BLaER1 (cell line): ENCODE data around the gene CDK5R2.

Source experiments
- H3K27ac ChIP-seq: shearing (Covaris generic); formaldehyde crosslinking; 2 replicates; pipeline ENCODE4 v1.8.1; 2022
- H3K27me3 ChIP-seq: shearing (Covaris generic); formaldehyde crosslinking; 2 replicates; pipeline ENCODE4 v1.8.1; 2022
- H3K36me3 ChIP-seq: shearing (Covaris generic); formaldehyde crosslinking; 2 replicates; pipeline ENCODE4 v1.8.1; 2022
- H3K4me1 ChIP-seq: shearing (Covaris generic); formaldehyde crosslinking; 2 replicates; pipeline ENCODE4 v1.8.1; 2022
- H3K4me2 ChIP-seq: shearing (Covaris generic); formaldehyde crosslinking; 2 replicates; pipeline ENCODE4 v1.8.1; 2022
- H3K4me3 ChIP-seq: shearing (Covaris generic); formaldehyde crosslinking; 2 replicates; pipeline ENCODE4 v1.8.1; 2022
- H3K9ac ChIP-seq: shearing (Covaris generic); formaldehyde crosslinking; 2 replicates; pipeline ENCODE4 v1.8.1; 2022
- H3K9me3 ChIP-seq: shearing (Covaris generic); formaldehyde crosslinking; 2 replicates; pipeline ENCODE4 v1.8.1; 2022
- H4K20me1 ChIP-seq: shearing (Covaris generic); formaldehyde crosslinking; 2 replicates; pipeline ENCODE4 v1.8.1; 2022
- Cebpa-rat ChIP-seq: shearing (Covaris generic); IDR thresholded peaks from 2 replicates; pipeline ENCODE4 v1.8.1; 2022

The CDK5R2 gene

GRCh38 chr2:218993345-218994315 lies 34.2 kb downstream of the CDK5R2 start, which contains the start of gene CRYBA2:
TSS of gene CRYBA2 (minus strand) at chr2:218993422. CDS start at chr2:218993176, 246 bp downstream.
- Histone ChIP-seq H3K4me3 (0 out of 2 replicates have a peak within 1 kb of the TSS, but pooled peaks have one; percentile 25), H3K27me3 (peaks cover 100% of the 10 kb centered on the region), H3K4me2 (no peak within 1 kb of the TSS), H4K20me1 (peaks cover 75% of the 10 kb centered on the region), H3K9ac (no peak within 1 kb of the TSS), H3K4me1 (no peaks in the 10 kb centered on the region), H3K9me3 (no peaks in the 10 kb centered on the region), H3K27ac (no peak within 1 kb of the TSS), H3K36me3 (no peaks in the 10 kb centered on the region)
- TF ChIP-seq Cebpa-rat = no peak

GRCh38 chr2:218995561-218995960 lies 36.1 kb downstream of the CDK5R2 start:
- Histone ChIP-seq H3K4me1 (peaks cover 5% of the 10 kb centered on the region; the same call in 1 of the 2 replicates), H3K4me2 (peak overlapping the region; percentile 37; the same call in 1 of the 2 replicates), H3K9ac (no peak overlapping the region), H3K27me3 (peaks cover 99% of the 10 kb centered on the region), H3K9me3 (no peaks in the 10 kb centered on the region), H4K20me1 (peaks cover 70% of the 10 kb centered on the region), H3K27ac (no peak overlapping the region), H3K36me3 (no peaks in the 10 kb centered on the region), H3K4me3 (no peak overlapping the region)
- TF ChIP-seq Cebpa-rat = no peak

- no peak overlapping the region for H3K27ac ChIP-seq
- no peaks in the 10 kb centered on the region for H3K9me3 ChIP-seq
- no peak for TF ChIP-seq Cebpa-rat
- peaks cover 70% of the 10 kb centered on the region for H4K20me1 ChIP-seq
- no peaks in the 10 kb centered on the region for H3K36me3 ChIP-seq
- no peak overlapping the region for H3K4me3 ChIP-seq
- H3K27me3 ChIP-seq = peaks cover 99% of the 10 kb centered on the region
- H3K4me1 ChIP-seq = peaks cover 5% of the 10 kb centered on the region; the same call in 1 of the 2 replicates
- H3K9ac ChIP-seq = no peak overlapping the region
- peak overlapping the region; percentile 37; the same call in 1 of the 2 replicates for H3K4me2 ChIP-seq
Observed at GRCh38 chr2:218995972-218996711, 36.7 kb downstream of the CDK5R2 start.

GRCh38 chr2:218996937-218997336 lies 37.5 kb downstream of the CDK5R2 start:
- Histone ChIP-seq H3K27me3 (peaks cover 99% of the 10 kb centered on the region), H3K4me3 (no peak overlapping the region), H3K36me3 (no peaks in the 10 kb centered on the region), H3K4me2 (no peak overlapping the region), H3K9me3 (no peaks in the 10 kb centered on the region), H3K27ac (no peak overlapping the region), H3K4me1 (peaks cover 5% of the 10 kb centered on the region; the same call in 1 of the 2 replicates), H3K9ac (no peak overlapping the region), H4K20me1 (peaks cover 70% of the 10 kb centered on the region)
- TF ChIP-seq Cebpa-rat = no peak

- H3K27ac ChIP-seq = no peak overlapping the region
- H3K27me3 ChIP-seq = peaks cover 99% of the 10 kb centered on the region
- peaks cover 5% of the 10 kb centered on the region; the same call in 1 of the 2 replicates for H3K4me1 ChIP-seq
Observed at GRCh38 chr2:218997731-218998130, 38.3 kb downstream of the CDK5R2 start.

GRCh38 chr2:218998414-218999002 lies 39.0 kb downstream of the CDK5R2 start:
- H3K27ac ChIP-seq = no peak overlapping the region
- H3K4me3 ChIP-seq = no peak overlapping the region
- peaks cover 5% of the 10 kb centered on the region; the same call in 1 of the 2 replicates for H3K4me1 ChIP-seq
- peaks cover 99% of the 10 kb centered on the region for H3K27me3 ChIP-seq
- TF ChIP-seq Cebpa-rat = no peak
- peaks cover 70% of the 10 kb centered on the region for H4K20me1 ChIP-seq
- H3K9me3 ChIP-seq = no peaks in the 10 kb centered on the region
- H3K36me3 ChIP-seq = no peaks in the 10 kb centered on the region
- H3K4me2 ChIP-seq = no peak overlapping the region
- H3K9ac ChIP-seq = no peak overlapping the region

More at GRCh38 chr2:218997731-218998130, 38.3 kb downstream of the CDK5R2 start:
- Histone ChIP-seq H3K36me3 (no peaks in the 10 kb centered on the region), H3K9ac (no peak overlapping the region), H3K9me3 (no peaks in the 10 kb centered on the region), H3K4me2 (no peak overlapping the region), H4K20me1 (peaks cover 70% of the 10 kb centered on the region), H3K4me3 (no peak overlapping the region)
- no peak for TF ChIP-seq Cebpa-rat

GRCh38 chr2:218999021-218999880 lies 39.8 kb downstream of the CDK5R2 start:
- H3K9me3 ChIP-seq = no peaks in the 10 kb centered on the region
- no peak overlapping the region for H3K27ac ChIP-seq
- peaks cover 99% of the 10 kb centered on the region for H3K27me3 ChIP-seq
- no peaks in the 10 kb centered on the region for H3K36me3 ChIP-seq
- peaks cover 5% of the 10 kb centered on the region; the same call in 1 of the 2 replicates for H3K4me1 ChIP-seq
- no peak overlapping the region for H3K4me3 ChIP-seq
- no peak for TF ChIP-seq Cebpa-rat
- H4K20me1 ChIP-seq = peaks cover 70% of the 10 kb centered on the region
- no peak overlapping the region for H3K4me2 ChIP-seq
- no peak overlapping the region for H3K9ac ChIP-seq

GRCh38 chr2:218999881-219000568 lies 40.6 kb downstream of the CDK5R2 start:
- no peak overlapping the region for H3K27ac ChIP-seq
- no peak overlapping the region for H3K4me3 ChIP-seq
- TF ChIP-seq Cebpa-rat = no peak
- no peaks in the 10 kb centered on the region for H3K36me3 ChIP-seq
- H4K20me1 ChIP-seq = peaks cover 68% of the 10 kb centered on the region
- peaks cover 5% of the 10 kb centered on the region; the same call in 1 of the 2 replicates for H3K4me1 ChIP-seq
- no peak overlapping the region for H3K4me2 ChIP-seq
- no peaks in the 10 kb centered on the region for H3K9me3 ChIP-seq
- no peak overlapping the region for H3K9ac ChIP-seq
- H3K27me3 ChIP-seq = peaks cover 98% of the 10 kb centered on the region
